GM10248 (cell line): ENCODE measurements around the gene NFIB.

Source experiments
- CTCF ChIA-PET: fragments of 300-600 bp; sonication (Branson Sonifier 250); formaldehyde crosslinking; extraction: SDS; loops from one replicate; lab custom pipeline; 2021; ENCODE audit warnings: antibody characterized with exemption; lab: Yijun Ruan, JAX
- POLR2A ChIA-PET: fragments of 350-650 bp; sonication (Branson Sonifier 250); formaldehyde crosslinking; extraction: SDS; loops from one replicate; lab custom pipeline; 2020; ENCODE audit warnings: antibody characterized with exemption; lab: Yijun Ruan, JAX
- DNase-seq: peaks from one replicate; pipeline ENCODE4 v3.0.0; 2012; ENCODE audit errors: extremely low spot score
- TF ChIP-seq, protein P1 (sequence below): IDR thresholded peaks from 2 replicates; pipeline ENCODE4 v1.5.1; 2012; ENCODE audit warnings: mild to moderate bottlenecking, low read depth; ENCODE audit errors: extremely low read depth, missing control alignments, control extremely low read depth

Gene NFIB

DNA sequence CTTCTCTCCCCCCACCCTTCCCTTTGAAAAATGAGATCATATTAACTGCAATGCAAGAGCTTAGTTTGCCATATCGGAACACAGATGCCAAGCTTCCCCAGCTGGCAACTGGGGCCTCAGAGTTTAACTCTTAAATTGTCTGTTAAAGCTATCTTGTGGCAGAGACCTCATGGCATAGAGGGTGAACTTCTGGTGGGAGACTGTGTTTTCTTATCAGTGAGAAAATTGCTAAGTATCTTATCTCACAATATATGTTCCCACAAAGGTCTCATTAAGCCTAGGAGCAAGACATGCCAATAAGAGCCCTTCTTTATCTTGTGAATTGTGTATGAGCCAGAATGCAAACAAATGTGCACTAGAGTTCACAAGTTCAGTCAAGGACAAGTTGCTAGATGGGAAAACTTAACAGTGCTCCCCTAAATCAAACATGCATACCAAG is 12.3 kb downstream of the NFIB start:
- TF ChIP-seq, protein P1, sequence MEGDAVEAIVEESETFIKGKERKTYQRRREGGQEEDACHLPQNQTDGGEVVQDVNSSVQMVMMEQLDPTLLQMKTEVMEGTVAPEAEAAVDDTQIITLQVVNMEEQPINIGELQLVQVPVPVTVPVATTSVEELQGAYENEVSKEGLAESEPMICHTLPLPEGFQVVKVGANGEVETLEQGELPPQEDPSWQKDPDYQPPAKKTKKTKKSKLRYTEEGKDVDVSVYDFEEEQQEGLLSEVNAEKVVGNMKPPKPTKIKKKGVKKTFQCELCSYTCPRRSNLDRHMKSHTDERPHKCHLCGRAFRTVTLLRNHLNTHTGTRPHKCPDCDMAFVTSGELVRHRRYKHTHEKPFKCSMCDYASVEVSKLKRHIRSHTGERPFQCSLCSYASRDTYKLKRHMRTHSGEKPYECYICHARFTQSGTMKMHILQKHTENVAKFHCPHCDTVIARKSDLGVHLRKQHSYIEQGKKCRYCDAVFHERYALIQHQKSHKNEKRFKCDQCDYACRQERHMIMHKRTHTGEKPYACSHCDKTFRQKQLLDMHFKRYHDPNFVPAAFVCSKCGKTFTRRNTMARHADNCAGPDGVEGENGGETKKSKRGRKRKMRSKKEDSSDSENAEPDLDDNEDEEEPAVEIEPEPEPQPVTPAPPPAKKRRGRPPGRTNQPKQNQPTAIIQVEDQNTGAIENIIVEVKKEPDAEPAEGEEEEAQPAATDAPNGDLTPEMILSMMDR = no peak
- ChIA-PET POLR2A (no interaction called here), CTCF (interaction anchor here (1.7 kb wide), 1 partner anchor 14 kb away, joined by 3 read pairs; no protein-coding TSS in a partner anchor)
- no peak for DNase-seq

DNA sequence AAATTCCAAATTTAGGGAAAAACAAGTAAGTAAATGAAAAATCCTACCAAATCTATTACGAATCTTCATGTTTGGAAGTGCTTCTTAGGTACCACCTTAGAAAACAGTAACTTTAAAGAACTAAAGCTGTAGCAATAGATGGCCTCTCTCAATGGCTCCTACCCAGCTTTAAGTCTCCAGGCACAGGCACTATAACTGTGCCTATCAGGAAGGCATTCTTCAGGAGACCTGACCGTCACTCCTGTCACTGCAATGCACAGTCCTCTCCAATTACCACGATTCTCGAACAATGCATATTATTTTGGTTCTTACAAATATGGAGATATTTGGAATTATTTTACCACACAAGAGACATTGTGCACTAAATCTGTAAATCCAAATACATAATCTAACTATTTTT is 12.9 kb downstream of the NFIB start:
- TF ChIP-seq, protein P1 = no peak
- CTCF ChIA-PET = interaction anchor here (0.8 to 1.7 kb wide), 2 partner anchors 11 to 13 kb away, joined by 3 read pairs; no protein-coding TSS in a partner anchor
- POLR2A ChIA-PET = no interaction called here
- no peak for DNase-seq

DNA sequence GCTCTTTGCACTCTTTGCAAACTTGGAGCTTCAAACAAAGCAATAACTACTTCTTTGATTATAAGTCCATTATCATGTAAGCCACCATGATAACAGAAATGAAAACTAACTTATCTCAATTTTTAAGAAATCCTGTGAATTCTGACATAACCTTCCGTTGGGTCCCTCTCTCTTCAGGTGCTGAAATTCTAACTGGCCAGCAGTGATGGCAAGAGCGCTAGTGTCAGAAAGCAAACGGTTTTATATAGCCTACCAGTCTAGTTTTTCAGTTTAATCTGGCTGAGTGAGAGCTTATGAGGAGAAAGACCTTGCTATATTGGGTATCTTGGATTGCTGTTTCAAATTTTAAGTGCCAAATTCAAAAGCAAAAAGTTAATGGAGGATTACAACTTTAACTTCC is 13.4 kb downstream of the NFIB start:
- no peak for DNase-seq
- TF ChIP-seq, protein P1 = no peak
- CTCF ChIA-PET = interaction anchor here (0.8 to 1.7 kb wide), 2 partner anchors 10 to 13 kb away, joined by 3 read pairs; no protein-coding TSS in a partner anchor
- POLR2A ChIA-PET = no interaction called here

DNA sequence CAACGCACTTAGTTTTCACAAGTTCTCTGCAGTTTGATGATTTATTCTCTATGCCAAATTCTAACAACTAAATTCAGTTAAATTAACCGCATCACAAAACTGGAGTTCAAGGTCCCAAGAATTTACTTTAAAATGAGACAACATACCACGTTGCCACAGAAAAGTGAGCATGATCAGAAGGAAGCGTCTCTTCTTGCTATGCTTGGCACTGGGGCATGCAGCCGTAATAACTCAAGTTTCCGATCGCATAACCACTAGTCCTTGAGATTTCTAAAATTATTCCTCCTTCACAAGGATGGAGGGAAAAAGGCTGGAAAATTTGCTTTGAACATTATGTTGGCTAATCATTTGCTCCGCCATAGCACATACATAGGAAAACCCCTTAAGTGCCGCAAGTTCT is 13.9 kb downstream of the NFIB start:
- POLR2A ChIA-PET = no interaction called here
- TF ChIP-seq, protein P1 = no peak
- no peak for DNase-seq
- CTCF ChIA-PET = interaction anchor here (1.7 kb wide), 1 partner anchor 12 kb away, joined by 3 read pairs; no protein-coding TSS in a partner anchor

DNA sequence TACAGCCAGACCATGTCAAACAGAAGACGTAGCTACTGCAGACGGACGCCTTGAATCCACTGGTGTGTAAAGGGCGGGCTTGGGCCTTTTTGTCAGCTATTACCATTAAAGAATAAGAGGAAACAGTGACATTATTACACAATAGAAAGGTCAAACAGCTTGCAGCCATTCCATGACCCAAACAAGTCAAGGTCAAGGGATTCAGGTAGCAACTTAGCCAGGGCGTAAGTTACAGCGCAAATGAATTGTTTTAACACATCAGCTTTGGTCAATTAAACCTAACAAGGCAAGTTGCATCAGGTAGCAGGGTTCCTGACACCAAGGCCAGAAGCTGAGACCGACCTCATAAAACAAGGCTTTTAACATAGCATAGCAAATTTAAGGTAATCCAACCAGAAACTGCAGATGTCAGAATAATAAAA is 15.3 kb downstream of the NFIB start:
- no peak for DNase-seq
- ChIA-PET POLR2A (no interaction called here), CTCF (interaction anchor here (1.2 kb wide), 1 partner anchor 21 kb away, joined by 4 read pairs; no protein-coding TSS in a partner anchor)
- TF ChIP-seq, protein P1 = no peak

DNA sequence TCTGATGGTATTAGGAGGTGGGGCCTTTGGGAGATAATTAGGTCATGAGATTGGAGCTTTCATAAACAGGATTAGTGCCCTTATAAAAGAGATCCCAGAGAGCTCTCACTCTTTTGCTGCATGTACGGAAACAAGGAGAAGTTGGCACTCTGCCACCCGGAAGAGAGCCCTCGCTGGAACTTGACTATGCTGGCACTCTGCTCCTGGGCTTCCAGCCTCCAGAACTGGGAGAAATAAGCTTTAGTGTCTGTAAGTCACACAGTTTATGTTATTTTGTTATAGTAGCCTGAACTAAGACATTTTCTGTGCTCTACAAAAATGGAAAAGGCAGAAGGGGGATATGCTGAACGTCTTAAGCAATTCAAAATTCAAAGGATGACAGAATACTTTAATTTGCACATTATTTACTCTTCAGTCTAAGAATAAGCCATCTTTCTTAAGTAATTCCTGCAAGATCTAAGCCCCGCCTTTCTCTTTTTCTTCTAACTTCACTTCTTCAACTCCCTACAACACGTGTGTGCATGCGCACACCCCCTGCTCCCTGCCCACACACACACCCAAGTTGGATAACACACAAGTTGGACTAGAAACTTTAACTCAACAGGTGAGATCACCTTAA is 17.3 kb downstream of the NFIB start:
- DNase-seq = no peak
- TF ChIP-seq, protein P1 = no peak
- ChIA-PET POLR2A (no interaction called here), CTCF (no interaction called here)
